Adrenal gland (tissue), 12 donors: ENCODE measurements around the gene PPP1R1C. TPM values are rescaled to one million over a fixed set of nuclear protein-coding genes. Genes with fewer than 3 reads are reported as not detected.

ENCODE experiments used
- DNase-seq, 7 donors: peaks; one replicate each; pipeline ENCODE4 v3.0.0-alpha.2; 2019 to 2020
- H3K27ac ChIP-seq, 5 donors: fragments of 200-600 bp; sonication (generic) in 4 of 5; 1 replicate in 3 of 5; 2 replicates in 2 of 5; pipeline versions ENCODE4 v1.5.1 to v1.8.0; 2016 to 2020; ENCODE audit warnings: mild to moderate bottlenecking in 1 of 5
- H3K27me3 ChIP-seq: fragments of 200-600 bp; 2 replicates; pipeline ENCODE4 v1.8.0; 2021
- H3K36me3 ChIP-seq, 2 donors: fragments of 200-600 bp; replicated peaks in 1 of 2; 1 replicate in 1 of 2; 2 replicates in 1 of 2; pipeline versions ENCODE4 v1.5.1 to v1.8.0; 2018 to 2022
- H3K4me1 ChIP-seq, 2 donors: fragments of 200-600 bp; replicated peaks in 1 of 2; 1 replicate in 1 of 2; 2 replicates in 1 of 2; pipeline versions ENCODE4 v1.5.1 to v1.8.0; 2018 to 2021
- H3K4me3 ChIP-seq, 4 donors: fragments of 200-600 bp; sonication (generic) in 3 of 4; one replicate each; pipeline ENCODE4 v1.5.1; 2016 to 2018
- H3K9me3 ChIP-seq, 3 donors: fragments of 200-600 bp; sonication (generic) in 1 of 3; replicated peaks in 1 of 3; 1 replicate in 2 of 3; 2 replicates in 1 of 3; pipeline versions ENCODE4 v1.5.1 to v1.8.0; 2016 to 2021
- POLR2A ChIP-seq, 2 donors: fragments of 450-650 bp; IDR thresholded peaks; one replicate each; pipeline ENCODE4 v1.6.1; 2017; ENCODE audit warnings: antibody characterized with exemption in 2 of 2, mild to moderate bottlenecking in 2 of 2, moderate library complexity in 1 of 2
- WGBS, 4 donors: extraction: QIAGEN DNeasy Blood & Tissue Kit in 2 of 4; methylation state at CpG; one replicate each; pipeline versions ENCODE4 v1.1.5 to v1.1.7; 2013 to 2017; 5-methylcytosine and 5-hydroxymethylcytosine counted together
- intact Hi-C, 2 donors: fragments of 100-400 bp; cut with DNase I; formaldehyde crosslinking; loops; one replicate each; pipeline versions ENCODE4 v1.14.1 to v1.15.0; 2022 to 2023
- polyA plus RNA-seq, 3 donors: library from polyadenylated mRNA; stranded (reverse); fragments of 200-250 nt in 2 of 3; fragments of 350-450 nt in 1 of 3; fragmentation: Illumina TruSeq in 1 of 3; extraction: RNeasy Lipid Tissue Mini Kit (QIAGEN cat#74804) in 1 of 3; gene quantifications; one replicate each; pipeline ENCODE4 v1.2.3, GENCODE V29; 2013 to 2014
- total RNA-seq, 9 donors: library from RNA; depleted of rRNA in 4 of 9; stranded (reverse); fragments of >200 nt in 4 of 9; fragments of 120-200 nt in 1 of 9; fragmentation: NEBNext Ultra II Directional in 1 of 9; extraction: Animal tissue kit (Norgen Biotek cat#: 25700) in 1 of 9; gene quantifications; one replicate each; pipeline versions ENCODE4 v1.1.0 to v1.2.4, GENCODE V29; 2013 to 2023
- TF ChIP-seq, protein P1 (sequence below), 6 experiments: fragments of 450-650 bp in 4 of 6; fragments of 200-600 bp in 2 of 6; sonication (generic) in 1 of 6; IDR thresholded peaks; 1 replicate in 5 of 6; 2 replicates in 1 of 6; pipeline versions ENCODE4 v1.5.1 to v1.8.0; 2016 to 2021; ENCODE audit warnings: antibody characterized with exemption in 6 of 6, mild to moderate bottlenecking in 2 of 6, moderate library complexity in 1 of 6
- donor health status: healthy with polysubstance abuse.
- donor health status: Bipolar disorder and iron deficiency.
- donor health status: DM: yes; HTN: yes; CAD: no.
- donor health status: DM: no; HTN: no; CAD: no.
- donor health status: DM: no; HTN: no; CAD: no.
- donor health status: DM: yes; HTN: yes; CAD: no.

Gene PPP1R1C
- total and polyA plus RNA-seq, 12 donors: 0.29 to 5.9 (median 1.4) TPM; not detected in 3

DNA sequence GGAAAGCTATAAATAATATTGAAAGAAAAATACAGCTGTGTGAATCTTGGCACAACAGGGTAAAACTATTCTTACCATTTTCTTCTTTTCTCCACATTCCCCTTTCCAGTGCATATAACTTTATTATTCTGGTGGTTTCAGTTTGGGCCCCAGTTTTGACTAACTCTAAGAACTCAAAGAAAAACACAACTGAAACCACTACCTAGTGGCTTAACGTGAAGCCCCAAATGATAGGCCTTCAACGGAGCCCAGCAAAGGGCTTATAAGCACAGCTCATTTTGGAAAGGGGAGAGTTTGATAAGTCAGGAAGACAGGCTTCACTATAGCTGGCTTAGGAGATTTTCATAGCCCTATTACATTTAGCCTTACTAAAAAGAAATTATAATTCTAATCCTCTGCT, 62.4 kb downstream of the PPP1R1C start:
- H3K27me3 ChIP-seq: no peaks in the 10 kb centered on the region
- no peak for DNase-seq
- 80 to 97% (median 88%) methylated on average over 2 of the region's 2 CpGs for WGBS, 4 donors
- H3K27ac ChIP-seq: no peak overlapping the region
- H3K4me3 ChIP-seq: no peak overlapping the region
- no peaks in the 10 kb centered on the region for H3K9me3 ChIP-seq
- TF ChIP-seq POLR2A (IDR thresholded peaks at IDR 0.05): no peak
- TF ChIP-seq, protein P1, sequence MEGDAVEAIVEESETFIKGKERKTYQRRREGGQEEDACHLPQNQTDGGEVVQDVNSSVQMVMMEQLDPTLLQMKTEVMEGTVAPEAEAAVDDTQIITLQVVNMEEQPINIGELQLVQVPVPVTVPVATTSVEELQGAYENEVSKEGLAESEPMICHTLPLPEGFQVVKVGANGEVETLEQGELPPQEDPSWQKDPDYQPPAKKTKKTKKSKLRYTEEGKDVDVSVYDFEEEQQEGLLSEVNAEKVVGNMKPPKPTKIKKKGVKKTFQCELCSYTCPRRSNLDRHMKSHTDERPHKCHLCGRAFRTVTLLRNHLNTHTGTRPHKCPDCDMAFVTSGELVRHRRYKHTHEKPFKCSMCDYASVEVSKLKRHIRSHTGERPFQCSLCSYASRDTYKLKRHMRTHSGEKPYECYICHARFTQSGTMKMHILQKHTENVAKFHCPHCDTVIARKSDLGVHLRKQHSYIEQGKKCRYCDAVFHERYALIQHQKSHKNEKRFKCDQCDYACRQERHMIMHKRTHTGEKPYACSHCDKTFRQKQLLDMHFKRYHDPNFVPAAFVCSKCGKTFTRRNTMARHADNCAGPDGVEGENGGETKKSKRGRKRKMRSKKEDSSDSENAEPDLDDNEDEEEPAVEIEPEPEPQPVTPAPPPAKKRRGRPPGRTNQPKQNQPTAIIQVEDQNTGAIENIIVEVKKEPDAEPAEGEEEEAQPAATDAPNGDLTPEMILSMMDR (IDR thresholded peaks at IDR 0.05): no peak
- no peaks in the 10 kb centered on the region for H3K36me3 ChIP-seq
- intact Hi-C loops: no loop called here
- no peaks in the 10 kb centered on the region for H3K4me1 ChIP-seq

DNA sequence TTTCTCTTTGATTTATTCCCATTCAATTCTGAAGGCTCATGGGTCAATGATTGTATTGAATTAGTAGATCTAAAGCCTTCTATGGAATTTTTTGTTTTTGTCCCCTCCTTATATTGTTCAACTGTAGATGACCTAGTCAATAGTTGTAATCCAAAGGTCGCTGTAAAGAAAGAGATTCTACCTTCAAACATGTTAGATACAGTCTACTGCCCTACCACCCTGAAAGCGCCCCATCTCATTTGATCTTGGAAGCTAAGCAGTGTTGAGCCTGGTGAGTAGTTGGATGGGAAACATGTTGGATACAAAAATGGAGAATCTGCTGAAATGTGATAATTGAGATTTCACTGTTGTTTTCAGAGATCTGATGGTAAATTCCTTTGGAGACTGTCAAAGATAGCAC, 63.0 kb downstream of the PPP1R1C start:
- Histone ChIP-seq H3K9me3 (no peaks in the 10 kb centered on the region), H3K4me1 (no peaks in the 10 kb centered on the region), H3K27me3 (no peaks in the 10 kb centered on the region), H3K4me3 (no peak overlapping the region), H3K27ac (no peak overlapping the region), H3K36me3 (no peaks in the 10 kb centered on the region)
- DNase-seq: no peak
- TF ChIP-seq, protein P1 (IDR thresholded peaks at IDR 0.05): no peak
- no peak for TF ChIP-seq POLR2A (IDR thresholded peaks at IDR 0.05)
- WGBS, 4 donors: 95 to 98% (median 98%) methylated on average over 2 of the region's 2 CpGs
- intact Hi-C loops: no loop called here

DNA sequence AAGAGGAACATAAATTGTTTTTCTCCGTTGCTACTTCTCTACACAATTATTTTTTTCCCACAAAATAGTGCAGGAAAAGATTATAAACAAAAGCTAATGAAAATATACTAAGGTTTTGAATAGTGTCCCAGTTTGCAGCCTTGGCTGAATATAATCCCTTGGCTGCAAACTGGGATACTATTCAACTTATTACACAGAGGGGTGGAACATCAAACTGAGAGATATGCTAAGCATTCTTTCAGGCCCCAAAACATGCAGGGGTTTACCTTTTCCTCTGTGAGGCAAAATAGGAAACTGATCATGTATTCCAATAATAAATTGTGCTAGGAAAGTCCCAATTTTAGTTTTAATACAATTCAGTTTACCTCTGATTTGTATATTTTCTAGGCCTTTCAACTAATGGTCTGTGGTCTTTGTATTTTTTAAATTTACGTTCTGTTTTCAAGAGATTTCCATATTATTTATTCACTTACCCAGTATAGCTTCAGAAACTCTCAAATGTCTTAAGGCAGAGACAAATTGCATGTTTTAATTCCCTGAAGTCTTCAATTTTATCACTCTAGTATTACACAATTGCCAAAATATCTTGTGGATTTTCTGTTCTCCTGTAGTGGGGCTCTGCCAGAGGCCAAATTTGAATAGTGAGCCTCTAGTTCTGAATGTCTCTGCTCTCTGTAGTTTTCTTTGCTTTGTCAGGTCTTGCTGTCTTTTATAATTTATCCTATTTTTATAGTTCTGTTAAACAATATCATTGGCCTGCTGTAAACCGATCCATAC, 63.9 kb downstream of the PPP1R1C start:
- no peaks in the 10 kb centered on the region for H3K4me1 ChIP-seq
- no peak for TF ChIP-seq POLR2A (IDR thresholded peaks at IDR 0.05)
- TF ChIP-seq, protein P1 (IDR thresholded peaks at IDR 0.05): no peak
- WGBS, 4 donors: 67 to 78% (median 72%) methylated on average over 3 of the region's 3 CpGs
- H3K9me3 ChIP-seq: no peaks in the 10 kb centered on the region
- no peak overlapping the region for H3K27ac ChIP-seq
- intact Hi-C loops: no loop called here
- H3K27me3 ChIP-seq: no peaks in the 10 kb centered on the region
- no peaks in the 10 kb centered on the region for H3K36me3 ChIP-seq
- no peak overlapping the region for H3K4me3 ChIP-seq
- DNase-seq: no peak

DNA sequence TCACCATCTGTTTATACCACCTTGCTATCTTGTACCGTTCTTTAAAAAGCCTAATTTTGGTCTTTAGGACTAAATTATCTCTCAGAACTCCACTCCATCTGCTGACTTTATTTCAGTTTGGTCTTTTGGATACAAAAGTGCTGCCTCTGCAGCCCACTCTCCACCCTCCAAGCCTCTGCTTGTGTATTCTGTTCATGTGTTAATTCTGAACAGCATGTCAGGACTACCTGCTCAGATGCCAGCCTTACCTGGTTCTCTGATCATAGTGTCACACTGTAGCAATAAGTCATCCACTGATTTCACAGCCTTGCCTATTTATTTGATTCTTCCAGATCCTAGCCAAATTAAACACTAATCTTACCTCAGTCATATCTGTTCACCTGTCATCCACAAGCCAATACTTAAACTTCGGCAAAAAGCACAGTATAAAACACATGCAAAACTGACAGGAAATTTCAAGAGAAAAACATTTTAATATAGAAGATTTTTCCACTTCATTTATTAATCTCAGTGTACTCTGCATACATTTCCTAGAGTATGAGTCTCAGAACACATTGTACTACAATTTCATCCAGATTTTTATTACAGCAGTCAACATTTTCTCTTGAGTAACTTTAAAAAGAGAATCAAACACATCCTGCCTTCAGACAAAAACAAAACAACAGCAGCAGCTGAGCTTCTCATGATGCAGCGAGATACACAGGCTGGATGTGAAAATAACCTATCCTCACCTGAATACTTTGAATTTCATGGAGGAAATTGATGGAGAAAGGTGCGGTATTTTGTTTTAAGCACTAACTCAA, 64.9 kb downstream of the PPP1R1C start:
- WGBS, 4 donors: 82 to 89% (median 85%) methylated on average over 4 of the region's 4 CpGs
- Histone ChIP-seq H3K27ac (no peak overlapping the region), H3K9me3 (no peaks in the 10 kb centered on the region), H3K36me3 (peaks cover 0 to 3% of the 10 kb centered on the region in 2 donors), H3K4me1 (no peaks in the 10 kb centered on the region), H3K27me3 (no peaks in the 10 kb centered on the region), H3K4me3 (no peak overlapping the region)
- no peak for DNase-seq
- intact Hi-C loops: no loop called here
- TF ChIP-seq, protein P1 (IDR thresholded peaks at IDR 0.05): no peak
- TF ChIP-seq POLR2A (IDR thresholded peaks at IDR 0.05): no peak
